OCI-LY1 (cell line): ENCODE results near the gene FBXO8.

Experiments
- CTCF ChIP-seq: fragments of 200-600 bp; sonication (generic), shearing (Covaris generic); IDR thresholded peaks from 2 replicates; pipeline ENCODE4 v1.5.1; 2017; ENCODE audit warnings: mild to moderate bottlenecking, antibody characterized with exemption, low read length, moderate library complexity, mixed read lengths
- EZH2 ChIP-seq: fragments of 200-600 bp; sonication (generic), shearing (Covaris generic); IDR thresholded peaks from 2 replicates; pipeline ENCODE4 v1.8.0; 2017; ENCODE audit warnings: borderline replicate concordance, mixed run types, mild to moderate bottlenecking, antibody characterized with exemption, low read length, moderate library complexity, mixed read lengths

- TF ChIP-seq EZH2 = no peak
- TF ChIP-seq CTCF = no peak
Observed at GRCh38 chr4:174210952-174211490, 72.4 kb downstream of the FBXO8 start.
